Motor neuron (in vitro differentiated cells): ENCODE data around the gene FOXS1. TPM values are rescaled to one million over a fixed set of nuclear protein-coding genes. Genes with fewer than 3 reads are reported as not detected.
A peak's percentile ranks its signal among the peaks of the same experiment; 100 is the strongest.
"Not testable (repeated sequence)": the region's sequence is repeated elsewhere in the genome, so short reads cannot be mapped to it uniquely, and the experiment has no call there.

ENCODE experiments used
- ATAC-seq, 8 experiments: fragments of 200-7000 bp; cut with Tn5 transposase; replicated peaks in 6 of 8; 2 replicates each; pipeline ENCODE4 v1.8.0; 2021; ENCODE audit warnings: mild to moderate bottlenecking in 8 of 8, moderate library complexity in 8 of 8
- H3K27ac ChIP-seq, 2 donors: fragments of 250-450 bp; sonication (Bioruptor Pico); 2 replicates each; pipeline ENCODE4 v1.9.0; 2021; ENCODE audit warnings: antibody characterized with exemption in 2 of 2, mild to moderate bottlenecking in 2 of 2, moderate library complexity in 1 of 2
- H3K4me1 ChIP-seq, 2 donors: fragments of 250-450 bp; sonication (Bioruptor Pico); replicated peaks in 1 of 2; 2 replicates each; pipeline ENCODE4 v1.6.1; 2021; ENCODE audit warnings: antibody characterized with exemption in 2 of 2, mild to moderate bottlenecking in 2 of 2, moderate library complexity in 1 of 2
- H3K4me3 ChIP-seq, 5 donors: fragments of 250-450 bp; sonication (Bioruptor Pico); 2 replicates each; pipeline ENCODE4 v1.9.0; 2021; ENCODE audit warnings: antibody characterized with exemption in 5 of 5, mild to moderate bottlenecking in 5 of 5, moderate library complexity in 4 of 5
- WGBS, 10 experiments: fragments of 450-650 bp; shearing (Covaris generic); methylation state at CpG; one replicate each; pipeline ENCODE4 v1.0.0; 2022; 5-methylcytosine and 5-hydroxymethylcytosine counted together
- in situ Hi-C, 9 experiments: fragments of 400-800 bp; cut with MboI; loops; one replicate each; pipeline ENCODE4 v1.15.0; 2021; ENCODE audit warnings: low sequenced_read_pairs in 9 of 9, low pct_unique_long_range_greater_than_20kb in 2 of 9; ENCODE audit not compliant: unreplicated experiment in 9 of 9
- total RNA-seq, 8 experiments: library from RNA; unstranded; fragments of 300-600 nt; gene quantifications; 2 replicates each; pipeline versions ENCODE4 v1.2.3 to v1.2.4, GENCODE V29; 2022

FOXS1 gene
- total RNA-seq, 8 experiments from 2014 or later: 0.31 to 35.7 (median 0.64) TPM; not detected in 1

DNA sequence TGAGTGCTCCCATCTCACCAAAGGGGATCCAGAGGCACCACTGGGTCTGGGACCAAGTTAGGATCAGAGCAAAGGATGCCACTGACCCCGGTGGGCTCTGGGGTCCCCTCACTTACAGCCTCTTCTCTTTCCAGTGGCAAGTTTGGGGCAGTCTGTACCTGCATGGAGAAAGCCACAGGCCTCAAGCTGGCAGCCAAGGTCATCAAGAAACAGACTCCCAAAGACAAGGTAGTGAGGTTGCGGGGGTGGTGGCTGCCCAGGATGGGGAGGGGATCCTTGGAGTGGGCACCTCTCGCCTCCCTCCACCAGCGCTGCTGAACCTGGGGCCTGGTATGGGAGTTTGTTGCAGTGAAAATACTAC lies 21.3 kb downstream of the FOXS1 start:
- peaks cover 10 to 14% of the 10 kb centered on the region in 2 donors for H3K4me1 ChIP-seq
- in situ Hi-C loops: no loop called here
- no peak for ATAC-seq
- 83 to 100% (median 100%) methylated on average over 1 to 2 of the region's 4 CpGs; no CpG with 5 or more reads in 7 of the 10 experiments for WGBS, 10 experiments
- H3K27ac ChIP-seq: no peak overlapping the region
- H3K4me3 ChIP-seq: no peak overlapping the region

DNA sequence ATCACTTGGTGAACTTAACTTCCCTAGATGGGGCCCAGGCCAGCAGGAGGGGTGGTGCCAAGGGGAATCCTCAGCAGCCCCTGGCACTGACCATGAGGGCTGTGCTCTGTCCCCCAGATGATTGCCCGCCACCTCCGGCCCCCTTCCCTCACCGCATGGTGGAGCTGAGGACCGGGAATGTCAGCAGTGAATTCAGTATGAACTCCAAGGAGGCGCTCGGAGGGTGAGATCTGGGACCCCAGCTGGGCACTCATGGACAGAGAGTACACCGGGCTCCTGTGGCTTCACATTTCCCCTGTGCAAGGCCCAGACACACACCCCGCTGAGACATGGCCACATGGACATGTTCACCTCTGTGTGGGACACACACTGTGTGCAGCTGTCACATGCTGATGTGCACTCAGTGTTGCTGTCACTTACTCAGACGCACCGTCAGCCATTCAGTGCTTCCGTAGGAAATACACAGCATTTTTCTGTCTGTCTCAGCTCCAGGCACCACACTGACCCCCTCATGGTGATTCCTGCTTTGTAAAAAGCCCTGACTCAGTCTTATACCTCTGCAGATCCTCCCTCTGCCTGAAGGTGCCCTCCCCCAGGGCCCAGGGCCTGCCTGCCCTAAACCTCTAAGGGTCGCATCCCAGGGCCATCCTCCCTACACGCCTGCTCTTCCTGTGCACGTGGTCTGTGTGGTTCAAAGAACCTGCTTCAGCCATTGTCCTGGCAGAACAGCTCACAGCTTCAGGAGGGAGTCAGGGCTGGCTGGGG lies 21.9 kb downstream of the FOXS1 start:
- no peak overlapping the region for H3K4me3 ChIP-seq
- H3K27ac ChIP-seq: no peak overlapping the region
- peak in 5 of 8 experiments; percentile 0 to 18 (median 14) for ATAC-seq
- in situ Hi-C loops: no loop called here
- 0 to 81% (median 52%) methylated on average over 2 to 5 of the region's 14 CpGs; no CpG with 5 or more reads in 4 of the 10 experiments for WGBS, 10 experiments
- H3K4me1 ChIP-seq: peaks cover 10 to 14% of the 10 kb centered on the region in 2 donors

DNA sequence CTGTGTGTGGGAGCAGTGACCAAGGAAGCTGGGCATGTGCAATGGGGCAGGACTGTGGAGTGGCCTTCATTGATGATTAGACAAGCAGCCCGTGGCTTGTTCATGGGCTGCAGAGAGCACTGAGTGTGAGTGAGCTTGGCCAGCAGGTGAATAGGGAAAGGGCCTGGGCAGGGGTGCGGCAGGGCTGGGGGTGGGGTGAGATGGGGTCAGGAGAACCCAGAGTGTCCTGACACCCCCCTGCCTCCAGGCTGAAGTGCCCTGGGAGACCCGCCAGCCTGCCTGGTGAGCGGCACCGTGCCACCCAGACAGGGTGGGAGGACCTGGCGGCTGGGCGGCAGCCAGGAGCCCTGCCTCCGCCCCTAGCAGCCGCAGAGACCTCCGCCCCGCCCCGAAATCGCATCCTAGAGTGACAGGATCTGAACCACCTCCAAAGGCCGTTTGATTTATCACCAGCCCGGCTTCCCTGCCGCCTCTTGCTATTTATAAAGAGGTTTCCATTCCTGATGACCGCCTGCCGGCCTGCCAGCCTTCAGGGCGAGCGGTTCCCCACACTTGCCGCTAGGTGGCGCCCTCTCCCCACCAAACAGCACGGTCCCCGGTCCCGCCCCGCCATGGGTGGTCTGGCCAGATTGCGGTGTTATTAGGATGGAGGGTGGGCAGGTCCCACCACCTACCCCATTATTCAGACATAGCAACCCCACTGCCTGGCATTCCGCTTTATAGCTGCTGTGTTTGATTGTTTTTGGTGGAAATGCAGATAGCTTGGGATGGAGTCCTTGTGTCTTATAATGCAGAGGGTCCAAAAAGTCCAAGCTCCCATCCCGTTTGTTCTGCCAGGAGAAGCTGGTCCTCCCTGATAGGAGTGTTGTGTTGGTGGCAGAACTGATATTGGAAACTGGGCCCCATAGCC lies 22.7 kb downstream of the FOXS1 start:
- in situ Hi-C loops: no loop called here
- H3K27ac ChIP-seq: no peak overlapping the region

DNA sequence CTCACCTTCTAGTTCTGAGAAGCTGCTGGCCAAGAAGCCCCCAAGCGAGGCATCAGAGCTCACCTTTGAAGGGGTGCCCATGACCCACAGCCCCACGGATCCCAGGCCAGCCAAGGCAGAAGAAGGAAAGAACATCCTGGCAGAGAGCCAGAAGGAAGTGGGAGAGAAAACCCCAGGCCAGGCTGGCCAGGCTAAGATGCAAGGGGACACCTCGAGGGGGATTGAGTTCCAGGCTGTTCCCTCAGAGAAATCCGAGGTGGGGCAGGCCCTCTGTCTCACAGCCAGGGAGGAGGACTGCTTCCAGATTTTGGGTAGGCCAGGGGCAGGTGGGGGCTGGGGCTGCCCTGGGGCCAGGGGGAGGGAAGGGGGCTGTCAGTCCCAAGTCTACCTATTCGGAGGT lies 24.0 kb downstream of the FOXS1 start:
- no peak overlapping the region for H3K27ac ChIP-seq
- in situ Hi-C loops: no loop called here
- 0 to 70% (median 55%) methylated on average over 1 to 2 of the region's 5 CpGs; no CpG with 5 or more reads in 6 of the 10 experiments for WGBS, 10 experiments
- H3K4me3 ChIP-seq: no peak overlapping the region
- H3K4me1 ChIP-seq: peaks cover 10 to 14% of the 10 kb centered on the region in 2 donors
- ATAC-seq: no peak

More for the DNA sequence above, 22.7 kb downstream of the FOXS1 start:
- WGBS, 10 experiments: 14% methylated on average over 2 of the region's 29 CpGs; no CpG with 5 or more reads in 9 of the 10 experiments
- Histone ChIP-seq H3K4me1 (peaks cover 10 to 14% of the 10 kb centered on the region in 2 donors), H3K4me3 (peak overlapping the region in 1 of 5 donors; percentile 0)
- peak; percentile 91 to 96 (median 92) for ATAC-seq

GRCh38 chr20:31820228-31820627 lies 25.2 kb downstream of the FOXS1 start:
- H3K4me3 ChIP-seq: no peak overlapping the region
- peaks cover 10 to 14% of the 10 kb centered on the region in 2 donors for H3K4me1 ChIP-seq
- no peak overlapping the region for H3K27ac ChIP-seq
- no peak for ATAC-seq
- no CpG with 5 or more reads among the region's 6 CpGs for WGBS, 10 experiments
- in situ Hi-C loops: no loop called here

DNA sequence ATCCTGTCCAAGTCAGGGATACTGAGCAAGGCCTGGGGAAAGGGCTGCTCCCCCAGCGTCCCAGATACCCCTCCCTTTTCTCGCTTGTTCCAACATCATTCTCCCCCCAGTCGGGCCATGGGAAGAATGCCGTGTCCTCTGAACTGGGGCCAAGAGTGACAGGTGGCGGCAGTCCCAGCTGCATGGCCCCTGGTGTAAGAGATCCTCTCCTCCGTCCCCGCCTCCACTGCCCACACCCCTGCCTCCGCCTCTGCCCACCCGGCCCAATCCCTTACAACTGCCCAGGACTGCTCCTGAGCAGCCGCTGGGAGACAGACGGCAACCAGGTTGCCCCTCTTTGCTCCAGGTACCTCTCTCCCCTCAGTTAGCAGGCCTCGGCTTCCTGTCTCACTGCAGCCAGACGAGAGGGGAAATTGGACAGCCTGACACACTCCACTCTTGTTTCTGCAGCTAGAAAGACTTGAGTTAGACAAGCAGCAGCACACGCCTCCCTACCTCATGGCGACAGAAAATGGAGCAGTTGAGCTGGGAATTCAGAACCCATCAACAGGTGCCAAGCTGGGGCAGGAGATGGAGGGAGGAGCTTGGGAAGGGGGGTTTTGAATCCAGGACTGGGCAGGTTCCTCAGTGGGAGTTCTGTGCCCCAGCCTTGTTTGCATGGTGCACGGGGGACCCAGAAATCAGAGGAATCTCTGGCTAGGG lies 26.2 kb downstream of the FOXS1 start, which contains the start of gene MYLK2:
Gene MYLK2 (plus strand): TSS at position 274 of the 702 bp plus-strand sequence. CDS start 225 bp downstream, at position 499.
- in situ Hi-C loops: no loop called here
- Histone ChIP-seq H3K4me3 (no peak within 1 kb of the TSS), H3K4me1 (peaks cover 10 to 14% of the 10 kb centered on the region in 2 donors), H3K27ac (no peak within 1 kb of the TSS)
- ATAC-seq: no peak
- WGBS, 10 experiments: 20 to 93% (median 50%) methylated on average over 1 to 3 of the region's 16 CpGs; no CpG with 5 or more reads in 6 of the 10 experiments

- in situ Hi-C loops: no loop called here
- H3K4me3 ChIP-seq: no peak overlapping the region
Observed at GRCh38 chr20:31818376-31818908, 27.0 kb downstream of the FOXS1 start.

GRCh38 chr20:31817461-31817860 lies 27.9 kb downstream of the FOXS1 start:
- H3K4me3 ChIP-seq: no peak overlapping the region
- ATAC-seq: no peak
- H3K4me1 ChIP-seq: no peaks in the 10 kb centered on the region
- no peak overlapping the region for H3K27ac ChIP-seq
- in situ Hi-C loops: no loop called here
- 71 to 100% (median 94%) methylated on average over 1 to 5 of the region's 5 CpGs; no CpG with 5 or more reads in 1 of the 10 experiments for WGBS, 10 experiments

More at GRCh38 chr20:31818376-31818908, 27.0 kb downstream of the FOXS1 start:
- H3K27ac ChIP-seq: no peak overlapping the region
- no peak for ATAC-seq
- H3K4me1 ChIP-seq: peaks cover 5 to 6% of the 10 kb centered on the region in 2 donors
- 72 to 100% (median 90%) methylated on average over 1 to 5 of the region's 8 CpGs; no CpG with 5 or more reads in 1 of the 10 experiments for WGBS, 10 experiments

- no peak overlapping the region for H3K27ac ChIP-seq
- H3K4me3 ChIP-seq: no peak overlapping the region
- in situ Hi-C loops: no loop called here
- WGBS, 10 experiments: 67 to 100% (median 100%) methylated on average over 1 to 4 of the region's 5 CpGs; no CpG with 5 or more reads in 5 of the 10 experiments
- no peak for ATAC-seq
- H3K4me1 ChIP-seq: no peaks in the 10 kb centered on the region
Observed at GRCh38 chr20:31816221-31816620, 29.2 kb downstream of the FOXS1 start.

DNA sequence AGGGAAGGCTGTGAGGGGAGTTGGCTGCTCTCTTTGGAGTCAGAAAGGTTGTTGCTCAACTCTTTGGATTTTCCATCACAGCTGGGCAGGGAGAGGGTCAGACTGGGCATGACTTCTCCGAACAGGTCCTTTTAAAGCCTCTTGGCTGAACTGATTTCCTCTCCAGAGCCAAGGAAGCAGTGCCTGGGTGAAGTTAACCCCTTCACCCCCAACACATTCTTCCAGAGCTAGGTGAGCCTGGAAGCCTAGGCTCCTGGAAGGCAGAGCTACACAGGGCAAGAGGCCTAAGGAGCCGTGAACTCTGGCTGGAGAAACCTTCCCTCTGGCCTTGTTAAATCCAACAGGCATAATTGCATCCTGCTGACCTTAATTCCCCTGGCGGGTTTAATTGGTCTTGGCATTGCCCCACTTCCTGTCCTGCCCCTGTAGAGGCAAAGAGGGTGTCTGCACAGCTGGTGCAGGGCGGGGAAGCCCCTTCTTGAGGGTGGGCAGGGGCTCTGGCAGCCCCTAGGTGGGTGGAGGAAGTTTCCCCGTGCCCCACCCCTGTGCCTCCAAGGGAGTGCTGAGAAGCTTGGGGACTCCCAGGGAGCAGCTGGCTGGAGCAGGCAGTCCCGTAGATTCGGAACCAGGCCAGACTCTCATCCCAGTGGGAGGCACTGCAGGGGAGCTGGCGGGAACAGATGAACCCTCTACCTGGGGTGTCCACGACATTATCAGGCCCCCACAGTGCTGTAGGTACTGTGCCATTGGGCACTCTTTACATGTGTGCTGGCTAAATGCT lies 29.8 kb downstream of the FOXS1 start:
- ATAC-seq: peak in 3 of 8 experiments; percentile 35 to 52 (median 52)
- Histone ChIP-seq H3K4me1 (no peaks in the 10 kb centered on the region), H3K27ac (no peak overlapping the region), H3K4me3 (no peak overlapping the region)
- in situ Hi-C loops: no loop called here
- 0 to 100% (median 27%) methylated on average over 1 to 3 of the region's 9 CpGs; no CpG with 5 or more reads in 4 of the 10 experiments for WGBS, 10 experiments

GRCh38 chr20:31814142-31814541 lies 31.3 kb downstream of the FOXS1 start:
- H3K27ac ChIP-seq, H3K4me3 ChIP-seq, in situ Hi-C loops, ATAC-seq, H3K4me1 ChIP-seq: not testable (repeated sequence)
- WGBS, 10 experiments: 20 to 100% (median 86%) methylated on average over 1 to 7 of the region's 7 CpGs

GRCh38 chr20:31813611-31814010 lies 31.8 kb downstream of the FOXS1 start:
- in situ Hi-C loops: no loop called here
- no peaks in the 10 kb centered on the region for H3K4me1 ChIP-seq
- no peak overlapping the region for H3K27ac ChIP-seq
- no peak overlapping the region for H3K4me3 ChIP-seq
- no peak for ATAC-seq
